Body of pancreas (tissue), 4 donors: ENCODE measurements around the gene REG3A. TPM values are rescaled to one million over a fixed set of nuclear protein-coding genes. Genes with fewer than 3 reads are reported as not detected.

Experiments used
- ATAC-seq: fragments of 150-250 bp; one replicate; pipeline ENCODE4 v1.9.1; 2016
- DNase-seq, 4 donors: peaks; one replicate each; pipeline ENCODE4 v3.0.0-alpha.2; 2019
- H3K27ac ChIP-seq, 4 donors: fragments of 200-600 bp; sonication (generic); 1 replicate in 3 of 4; 2 replicates in 1 of 4; pipeline versions ENCODE4 v1.5.1 to v1.6.1; 2016 to 2019; ENCODE audit warnings: mild to moderate bottlenecking in 1 of 4, mixed read lengths in 1 of 4, moderate library complexity in 1 of 4
- H3K27me3 ChIP-seq, 2 donors: fragments of 200-600 bp; sonication (generic); one replicate each; pipeline ENCODE4 v1.6.0; 2016; ENCODE audit warnings: mild to moderate bottlenecking in 1 of 2
- H3K36me3 ChIP-seq, 2 donors: fragments of 200-600 bp; sonication (generic); replicated peaks in 1 of 2; 2 replicates each; pipeline ENCODE4 v1.5.1; 2016; ENCODE audit warnings: low read depth in 2 of 2; ENCODE audit not compliant: insufficient read depth in 1 of 2
- H3K4me1 ChIP-seq: fragments of 200-600 bp; sonication (generic); one replicate; pipeline ENCODE4 v1.6.0; 2016
- H3K4me3 ChIP-seq, 2 donors: fragments of 200-600 bp; sonication (generic); 1 replicate in 1 of 2; 2 replicates in 1 of 2; pipeline ENCODE4 v1.5.1; 2016 to 2019
- H3K9me3 ChIP-seq, 3 donors: fragments of 200-600 bp; sonication (generic); 1 replicate in 2 of 3; 2 replicates in 1 of 3; pipeline ENCODE4 v1.5.1; 2016
- CTCF ChIP-seq, 7 experiments: fragments of 450-650 bp in 4 of 7; fragments of 200-600 bp in 3 of 7; sonication (generic) in 3 of 7; IDR thresholded peaks; one replicate each; pipeline ENCODE4 v1.5.1; 2016 to 2019; ENCODE audit warnings: antibody characterized with exemption in 7 of 7
- POLR2A ChIP-seq, 3 donors: fragments of 450-650 bp; IDR thresholded peaks; one replicate each; pipeline ENCODE4 v1.6.1; 2016; ENCODE audit warnings: antibody characterized with exemption in 3 of 3, mild to moderate bottlenecking in 2 of 3
- WGBS, 2 donors: methylation state at CpG; one replicate each; pipeline ENCODE4 v1.1.5; 2017; 5-methylcytosine and 5-hydroxymethylcytosine counted together
- intact Hi-C: fragments of 100-400 bp; cut with DNase I; formaldehyde crosslinking; loops from one replicate; pipeline ENCODE4 v1.15.1; 2023
- total RNA-seq, 2 donors: library from RNA; depleted of rRNA; stranded (reverse); fragments of >200 nt; gene quantifications; one replicate each; pipeline ENCODE4 v1.1.0, GENCODE V29; 2016

Gene REG3A
- total RNA-seq, 2 donors from 2014 or later, result 351 to 831 TPM

GRCh38 chr2:79128406-79128805 lies 31.1 kb downstream of the REG3A start:
- intact Hi-C loops, result no loop called here
- no peak for ATAC-seq
- 85% methylated on average over 3 of the region's 3 CpGs for WGBS, 2 donors

DNA sequence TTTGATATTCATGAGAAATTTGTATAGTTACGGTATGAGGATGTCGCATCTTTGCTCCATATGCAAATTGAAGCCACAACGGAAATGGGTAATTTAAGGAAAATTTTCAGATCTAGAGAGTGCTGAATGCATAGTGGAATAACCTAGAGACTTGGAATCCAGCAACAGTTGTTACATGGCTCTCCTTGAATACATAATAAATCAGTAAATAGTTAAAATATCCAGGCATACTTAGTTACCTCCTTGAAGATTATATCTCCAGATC lies 33.9 kb downstream of the REG3A start:
- Histone ChIP-seq H3K27ac (peak overlapping the region in 2 of 4 donors; percentile 56 to 94), H3K4me3 (no peak overlapping the region), H3K4me1 (peaks cover 6% of the 10 kb centered on the region), H3K9me3 (no peaks in the 10 kb centered on the region), H3K27me3 (no peaks in the 10 kb centered on the region), H3K36me3 (peaks cover 0 to 4% of the 10 kb centered on the region in 2 donors)
- DNase-seq, result no peak
- ATAC-seq, result no peak
- intact Hi-C loops, result no loop called here
- WGBS, 2 donors, result 46 to 53% methylated on average over 3 of the region's 3 CpGs
- TF ChIP-seq CTCF (IDR thresholded peaks at IDR 0.05), result no peak
- no peak for TF ChIP-seq POLR2A (IDR thresholded peaks at IDR 0.05)

More at GRCh38 chr2:79128406-79128805, 31.1 kb downstream of the REG3A start:
- no peaks in the 10 kb centered on the region for H3K27me3 ChIP-seq
- H3K27ac ChIP-seq, result no peak overlapping the region
- no peaks in the 10 kb centered on the region for H3K9me3 ChIP-seq
- no peak overlapping the region for H3K4me3 ChIP-seq
- DNase-seq, result no peak
- TF ChIP-seq CTCF (IDR thresholded peaks at IDR 0.05), result no peak
- no peak for TF ChIP-seq POLR2A (IDR thresholded peaks at IDR 0.05)
- H3K4me1 ChIP-seq, result peaks cover 24% of the 10 kb centered on the region
- no peaks in the 10 kb centered on the region for H3K36me3 ChIP-seq

- Histone ChIP-seq H3K27me3 (no peaks in the 10 kb centered on the region), H3K4me1 (peaks cover 6% of the 10 kb centered on the region), H3K4me3 (no peak overlapping the region), H3K36me3 (peaks cover 0 to 4% of the 10 kb centered on the region in 2 donors), H3K27ac (peak overlapping the region in 2 of 4 donors; percentile 91 to 94), H3K9me3 (no peaks in the 10 kb centered on the region)
- peak; percentile 28 to 66 (median 40) for DNase-seq
- WGBS, 2 donors, result 27 to 32% methylated on average over 9 of the region's 9 CpGs
- intact Hi-C loops, result no loop called here
- TF ChIP-seq CTCF (IDR thresholded peaks at IDR 0.05) (no peak), POLR2A (IDR thresholded peaks at IDR 0.05) (peak; percentile 56 to 96 (median 89))
- ATAC-seq, result peak; percentile 23
These were observed 34.4 kb downstream of the REG3A start for GRCh38 chr2:79124907-79125720.

GRCh38 chr2:79122676-79123075 lies 36.9 kb downstream of the REG3A start:
- ATAC-seq (peak; percentile 1), DNase-seq (peak; percentile 44 to 60 (median 48))
- peaks cover 18% of the 10 kb centered on the region for H3K4me1 ChIP-seq
- intact Hi-C loops, result no loop called here
- H3K27me3 ChIP-seq, result no peaks in the 10 kb centered on the region
- H3K27ac ChIP-seq, result peak overlapping the region; percentile 78 to 94 (median 88)
- TF ChIP-seq CTCF (IDR thresholded peaks at IDR 0.05) (no peak), POLR2A (IDR thresholded peaks at IDR 0.05) (peak in 1 of 3 donors; percentile 24)
- 22 to 33% methylated on average over 2 of the region's 2 CpGs for WGBS, 2 donors
- H3K9me3 ChIP-seq, result no peaks in the 10 kb centered on the region
- H3K4me3 ChIP-seq, result peak overlapping the region; percentile 30 to 64
- peaks cover 0 to 4% of the 10 kb centered on the region in 2 donors for H3K36me3 ChIP-seq
